Measurements from ENCODE around the gene CBX8.
A peak's percentile ranks its signal among the peaks of the same experiment; 100 is the strongest.
"Not testable (repeated sequence)": the region's sequence is repeated elsewhere in the genome, so short reads cannot be mapped to it uniquely, and the experiment has no call there.

CBX8 gene

DNA sequence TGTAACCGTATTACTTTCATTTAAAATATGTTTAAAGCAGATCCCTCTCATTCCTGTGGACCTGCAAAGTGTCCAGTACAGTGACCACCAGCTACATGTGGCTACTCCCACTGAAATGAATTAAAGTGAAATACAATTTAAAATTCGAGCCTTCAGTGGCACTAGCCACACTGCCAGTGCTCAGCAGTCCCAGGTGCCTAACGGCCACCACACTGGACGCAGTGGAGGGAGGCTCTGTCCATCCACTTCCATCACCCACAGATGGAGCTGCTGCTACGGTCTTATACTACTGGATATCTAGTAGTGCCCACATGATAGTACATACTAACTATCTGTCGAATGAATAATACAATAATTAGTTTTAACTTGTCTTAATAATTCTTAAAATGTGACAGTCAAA is 21.2 kb downstream of the CBX8 start:
- Mint-ChIP-seq H3K27me3 (peaks cover 48% of the 10 kb centered on the region), H3K36me3 (no peaks in the 10 kb centered on the region), H3K9me3 (no peaks in the 10 kb centered on the region), H3K27ac (no peak overlapping the region), H3K4me3 (no peak overlapping the region), H3K4me1 (peaks cover 13% of the 10 kb centered on the region)

DNA sequence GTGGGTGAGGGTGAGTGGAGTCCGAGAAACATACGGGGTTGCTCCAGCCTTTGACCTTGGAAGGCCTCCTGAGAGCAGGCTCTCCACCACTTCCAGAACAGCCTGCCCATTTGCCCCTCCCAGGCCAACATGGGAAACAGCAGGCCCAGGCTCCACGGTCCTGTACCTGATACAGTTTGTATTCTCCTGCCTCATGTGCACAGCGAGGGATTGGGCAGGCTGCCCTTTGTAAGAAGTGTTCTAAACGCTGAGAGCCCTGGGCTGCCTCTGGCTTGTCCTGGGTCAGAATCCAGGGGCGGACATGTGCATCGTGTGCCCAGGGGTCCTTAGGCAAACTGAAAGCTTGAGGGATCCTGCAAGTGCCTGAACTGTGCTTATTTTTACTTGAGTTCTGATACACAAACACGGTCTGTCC is 22.3 kb downstream of the CBX8 start:
- Mint-ChIP-seq H3K9me3 (no peaks in the 10 kb centered on the region), H3K4me3 (no peak overlapping the region), H3K36me3 (no peaks in the 10 kb centered on the region), H3K27ac (no peak overlapping the region), H3K27me3 (peaks cover 43% of the 10 kb centered on the region), H3K4me1 (peaks cover 13% of the 10 kb centered on the region)

DNA sequence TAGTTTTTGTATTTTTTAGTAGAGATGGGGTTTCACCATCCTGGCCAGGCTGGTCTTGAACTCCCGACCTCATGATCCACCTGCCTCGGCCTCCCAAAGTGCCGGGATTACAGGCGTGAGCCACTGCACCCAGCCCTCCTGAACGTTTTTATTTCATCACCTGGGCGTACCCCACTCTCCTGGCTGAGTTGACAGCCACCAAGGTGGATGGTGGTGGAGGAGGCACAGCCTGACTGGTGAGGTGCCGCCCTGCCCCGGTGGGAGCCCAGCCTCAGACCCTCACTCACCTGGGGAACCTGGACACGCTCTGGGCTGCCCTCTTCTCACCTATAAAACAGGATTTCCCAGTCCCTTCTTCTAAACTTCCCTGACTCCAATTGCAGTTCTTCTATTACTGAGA is 24.2 kb downstream of the CBX8 start:
- not testable (repeated sequence) for H3K36me3 Mint-ChIP-seq, H3K27ac Mint-ChIP-seq, H3K4me1 Mint-ChIP-seq, H3K4me3 Mint-ChIP-seq, H3K9me3 Mint-ChIP-seq
- H3K27me3 Mint-ChIP-seq: peaks cover 38% of the 10 kb centered on the region

DNA sequence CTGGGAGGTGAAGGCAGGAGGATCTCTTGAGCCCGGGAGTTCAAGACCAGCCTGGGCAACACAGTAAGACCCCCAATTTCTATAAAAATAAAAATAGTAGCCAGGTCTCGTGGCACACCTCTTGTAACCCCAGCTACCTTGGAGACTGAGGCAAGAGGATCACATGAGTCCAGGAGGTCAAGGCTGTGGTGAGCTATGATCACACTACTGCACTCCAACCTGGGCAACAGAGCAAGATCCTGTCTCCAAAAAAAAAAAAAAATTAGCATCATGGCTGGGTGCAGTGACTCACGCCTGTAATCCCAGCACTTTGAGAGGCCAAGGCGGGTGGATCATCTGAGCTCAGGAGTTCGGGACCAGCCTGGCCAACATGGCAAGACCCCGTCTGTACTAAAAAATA is 25.6 kb downstream of the CBX8 start:
- no peak overlapping the region for H3K4me3 Mint-ChIP-seq
- no peaks in the 10 kb centered on the region for H3K9me3 Mint-ChIP-seq
- H3K27ac Mint-ChIP-seq: no peak overlapping the region
- peaks cover 29% of the 10 kb centered on the region for H3K27me3 Mint-ChIP-seq
- H3K36me3 Mint-ChIP-seq: no peaks in the 10 kb centered on the region
- H3K4me1 Mint-ChIP-seq: no peaks in the 10 kb centered on the region

DNA sequence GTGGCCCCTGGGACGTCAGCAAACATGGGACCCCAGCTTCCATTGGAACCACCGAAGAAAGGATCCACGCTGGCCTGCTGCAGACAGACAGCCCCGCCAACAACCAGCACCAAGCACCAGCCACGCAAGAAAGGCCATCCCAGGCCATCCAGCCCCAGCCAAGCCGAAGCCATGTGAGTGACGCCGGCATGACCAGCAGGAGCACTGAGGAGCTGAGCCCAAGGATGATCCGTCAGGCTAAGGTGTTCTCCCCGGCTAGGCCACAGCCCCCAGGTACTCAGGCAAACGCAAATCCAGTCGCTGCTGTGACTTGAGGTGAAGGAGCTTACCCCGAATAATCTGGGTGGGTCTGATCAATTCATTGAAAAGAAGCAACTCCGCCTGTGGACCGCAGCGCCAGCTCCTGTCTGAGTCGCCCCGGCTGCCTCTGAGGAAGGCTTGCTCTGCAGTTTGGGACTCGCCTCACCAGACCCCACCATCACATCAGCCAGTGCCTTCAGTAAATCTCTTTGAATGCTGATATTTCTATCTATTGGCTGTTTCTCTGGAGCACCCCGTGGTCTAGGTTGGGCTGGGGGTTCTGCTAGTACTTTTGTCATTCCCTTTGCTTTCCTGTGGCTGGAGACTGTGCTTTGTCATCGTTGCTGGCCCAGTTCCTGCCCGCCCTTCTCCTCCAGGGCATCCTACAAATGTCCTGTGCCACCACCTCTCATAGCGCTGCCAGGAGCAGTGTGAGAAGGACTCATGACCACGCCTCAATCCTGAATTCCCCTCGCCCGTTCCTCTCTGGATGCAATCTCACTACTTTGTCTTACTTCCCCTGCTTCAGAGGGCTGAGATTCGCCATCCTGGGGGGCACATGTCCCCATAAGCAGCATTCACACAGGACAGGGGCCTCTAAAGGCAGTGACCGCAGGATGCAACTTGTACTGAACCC is 27.0 kb downstream of the CBX8 start:
- no peak overlapping the region for H3K4me3 Mint-ChIP-seq
- H3K9me3 Mint-ChIP-seq: no peaks in the 10 kb centered on the region
- H3K27ac Mint-ChIP-seq: peak overlapping the region; percentile 14
- peaks cover 21% of the 10 kb centered on the region for H3K27me3 Mint-ChIP-seq
- no peaks in the 10 kb centered on the region for H3K4me1 Mint-ChIP-seq
- H3K36me3 Mint-ChIP-seq: no peaks in the 10 kb centered on the region

DNA sequence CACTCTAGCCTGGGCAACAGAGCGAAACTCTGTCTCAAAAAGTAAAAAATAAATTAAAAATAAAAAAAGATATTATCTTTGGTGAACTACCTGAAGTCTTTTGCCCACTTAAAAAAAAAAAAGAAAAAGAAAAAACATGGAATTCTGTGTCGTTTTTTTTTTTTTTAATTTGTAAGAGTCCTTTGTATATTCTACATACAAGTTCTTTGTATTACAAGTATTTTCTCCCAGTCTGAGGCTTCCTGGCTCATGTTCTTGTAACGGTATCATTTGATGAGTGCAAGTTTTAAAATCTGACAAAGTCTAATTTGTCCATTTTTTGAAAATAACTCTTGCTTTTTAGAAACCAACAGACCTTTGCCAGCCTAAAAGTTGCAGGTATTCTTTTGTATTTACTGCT is 31.2 kb downstream of the CBX8 start:
- Mint-ChIP-seq H3K4me3 (no peak overlapping the region), H3K9me3 (no peaks in the 10 kb centered on the region), H3K4me1 (no peaks in the 10 kb centered on the region), H3K27ac (no peak overlapping the region), H3K36me3 (no peaks in the 10 kb centered on the region), H3K27me3 (peaks cover 4% of the 10 kb centered on the region)

DNA sequence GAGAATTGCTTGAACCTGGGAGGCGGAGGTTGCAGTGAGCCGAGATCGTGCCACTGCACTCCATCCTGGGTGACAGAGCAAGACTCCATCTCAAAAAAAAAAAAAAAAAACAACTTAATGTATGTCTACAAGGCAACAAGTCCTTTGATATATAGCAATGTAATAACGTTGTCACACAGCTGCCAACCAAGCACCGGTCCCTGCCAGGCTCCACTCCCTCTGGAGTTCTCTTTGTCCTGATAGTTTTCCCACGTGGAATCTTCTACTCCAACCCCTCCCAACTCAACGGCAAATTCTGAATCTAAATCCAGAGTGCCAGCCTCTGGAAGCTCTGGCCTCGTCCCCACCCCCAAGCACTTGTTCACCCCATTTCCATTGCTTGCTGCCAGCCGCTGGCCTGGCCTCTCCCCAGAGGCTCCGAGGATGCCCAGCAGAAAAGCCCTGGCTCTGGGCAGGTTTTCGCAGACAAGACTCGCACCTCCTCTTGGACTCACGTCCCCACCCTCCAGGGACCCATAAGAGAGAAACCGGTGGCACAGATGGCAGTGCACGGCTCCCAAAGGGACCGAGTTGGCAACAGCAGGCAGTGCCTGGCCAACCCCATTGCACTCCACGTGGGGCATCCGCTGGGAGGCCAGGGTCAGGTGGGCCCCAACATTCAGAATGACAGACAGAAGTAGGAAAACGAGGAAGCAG is 34.8 kb downstream of the CBX8 start:
- Mint-ChIP-seq H3K9me3 (no peaks in the 10 kb centered on the region), H3K27me3 (peaks cover 5% of the 10 kb centered on the region), H3K4me1 (no peaks in the 10 kb centered on the region), H3K4me3 (no peak overlapping the region), H3K36me3 (no peaks in the 10 kb centered on the region), H3K27ac (peak overlapping the region; percentile 4)

DNA sequence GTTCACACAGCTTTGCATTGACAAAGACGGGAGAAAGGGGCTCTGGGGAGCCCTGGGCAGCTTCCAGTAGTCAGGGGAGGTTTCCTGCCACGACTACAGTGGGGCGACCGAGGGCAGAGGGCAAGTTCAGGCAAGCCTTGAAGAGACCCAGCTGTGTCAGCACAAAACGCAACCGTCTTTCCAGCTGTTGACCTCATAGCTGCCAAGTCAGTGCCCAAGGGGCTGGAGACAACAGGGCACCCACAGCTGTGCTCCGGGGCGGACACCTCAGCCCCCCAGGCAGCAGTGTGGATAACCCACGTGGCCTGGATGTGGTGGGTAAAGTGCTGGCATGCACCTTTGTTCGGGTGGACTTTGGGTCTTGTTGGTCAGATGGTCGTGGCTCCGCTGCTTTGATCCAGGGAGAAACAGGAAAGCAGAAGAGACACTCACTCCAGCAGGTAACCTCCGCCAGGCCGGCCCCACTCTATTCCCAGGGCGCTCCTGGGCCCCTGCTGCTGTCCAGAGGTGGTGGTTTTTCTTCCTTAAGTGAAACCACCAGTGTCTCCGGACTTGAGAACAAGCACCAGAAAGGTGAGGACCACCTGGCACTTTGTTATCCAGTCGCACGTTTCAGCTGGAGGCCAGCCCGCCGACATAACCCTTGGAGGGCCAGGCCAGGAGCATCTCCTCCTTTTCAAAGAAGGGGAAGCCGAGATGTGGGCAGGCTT is 36.5 kb downstream of the CBX8 start:
- Mint-ChIP-seq H3K4me1 (no peaks in the 10 kb centered on the region), H3K4me3 (no peak overlapping the region), H3K36me3 (no peaks in the 10 kb centered on the region)

DNA sequence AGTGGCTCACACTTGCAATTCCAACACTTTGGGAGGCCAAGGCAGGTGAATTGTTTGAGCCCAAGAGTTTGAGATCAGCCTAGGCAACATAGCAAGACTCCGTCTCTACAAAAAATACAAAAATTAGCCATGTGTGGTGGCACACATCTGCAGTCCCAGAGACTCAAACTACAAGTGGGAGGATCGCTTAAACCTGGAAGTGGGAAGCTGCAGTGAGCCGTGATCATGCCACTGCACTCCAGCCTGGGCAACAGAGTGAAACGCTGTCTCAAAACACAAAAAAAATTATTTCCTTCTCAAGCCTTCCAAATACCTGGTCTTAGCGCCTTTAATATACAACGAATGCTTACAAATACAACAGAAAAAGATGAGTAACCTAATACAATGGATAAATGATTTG is 38.6 kb downstream of the CBX8 start:
- Mint-ChIP-seq H3K36me3 (no peaks in the 10 kb centered on the region), H3K9me3 (no peaks in the 10 kb centered on the region), H3K4me1 (no peaks in the 10 kb centered on the region), H3K27ac (no peak overlapping the region), H3K27me3 (peaks cover 5% of the 10 kb centered on the region), H3K4me3 (no peak overlapping the region)

More for the DNA sequence above, 36.5 kb downstream of the CBX8 start:
- no peaks in the 10 kb centered on the region for H3K9me3 Mint-ChIP-seq
- H3K27me3 Mint-ChIP-seq: peaks cover 5% of the 10 kb centered on the region
- no peak overlapping the region for H3K27ac Mint-ChIP-seq

DNA sequence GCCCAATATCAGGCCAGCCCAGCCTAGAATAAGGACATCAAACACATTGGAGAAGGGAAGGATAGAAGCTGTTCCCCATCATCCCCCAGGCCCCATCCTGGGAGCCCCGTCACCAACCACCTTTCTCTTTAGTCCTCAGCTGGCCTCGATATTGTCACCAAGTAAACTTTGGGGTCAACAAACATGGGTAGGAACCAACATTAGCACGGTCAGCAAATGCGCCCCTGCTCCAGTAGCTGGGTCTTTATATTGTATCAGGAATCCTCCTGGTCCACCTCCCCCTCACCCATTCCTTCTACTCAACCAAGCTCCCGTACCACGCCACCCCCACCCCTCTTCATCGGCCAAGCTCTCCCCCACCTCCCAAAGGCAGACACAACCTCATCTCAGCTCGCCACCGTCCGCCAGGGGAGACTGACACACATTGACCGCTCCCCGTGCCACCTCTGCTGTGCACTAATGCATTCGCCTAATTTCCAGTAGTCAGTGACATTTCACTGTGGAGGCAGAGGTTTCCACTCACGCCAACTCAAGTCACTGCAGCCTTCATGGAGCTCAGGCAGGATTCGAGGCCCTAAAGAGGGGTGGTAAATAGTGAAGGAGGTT is 39.6 kb downstream of the CBX8 start:
- Mint-ChIP-seq H3K4me1 (no peaks in the 10 kb centered on the region), H3K27ac (no peak overlapping the region), H3K36me3 (no peaks in the 10 kb centered on the region), H3K9me3 (no peaks in the 10 kb centered on the region), H3K4me3 (no peak overlapping the region), H3K27me3 (peaks cover 5% of the 10 kb centered on the region)

DNA sequence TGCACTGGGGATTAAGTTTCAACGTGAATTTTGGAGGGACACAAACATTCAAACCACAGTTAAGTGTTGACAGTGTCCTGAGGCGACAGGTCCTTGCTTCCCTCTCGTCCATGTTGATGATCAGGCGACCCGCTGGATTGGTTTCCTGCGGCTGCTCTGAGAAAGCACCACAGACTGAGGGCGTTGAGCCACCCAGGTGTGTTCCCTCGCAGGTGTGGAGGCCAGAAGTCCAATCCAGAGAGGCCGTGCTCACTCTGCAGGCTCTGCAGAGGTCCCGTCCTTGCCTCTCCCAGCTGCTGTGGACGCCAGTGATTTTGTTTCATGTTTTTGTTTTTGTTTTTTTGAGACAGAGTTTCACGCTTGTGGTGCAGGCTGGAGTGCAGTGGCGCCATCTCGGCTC is 41.3 kb downstream of the CBX8 start:
- Mint-ChIP-seq H3K27me3 (peaks cover 15% of the 10 kb centered on the region), H3K36me3 (no peaks in the 10 kb centered on the region), H3K4me3 (no peak overlapping the region), H3K9me3 (no peaks in the 10 kb centered on the region), H3K4me1 (no peaks in the 10 kb centered on the region), H3K27ac (no peak overlapping the region)

DNA sequence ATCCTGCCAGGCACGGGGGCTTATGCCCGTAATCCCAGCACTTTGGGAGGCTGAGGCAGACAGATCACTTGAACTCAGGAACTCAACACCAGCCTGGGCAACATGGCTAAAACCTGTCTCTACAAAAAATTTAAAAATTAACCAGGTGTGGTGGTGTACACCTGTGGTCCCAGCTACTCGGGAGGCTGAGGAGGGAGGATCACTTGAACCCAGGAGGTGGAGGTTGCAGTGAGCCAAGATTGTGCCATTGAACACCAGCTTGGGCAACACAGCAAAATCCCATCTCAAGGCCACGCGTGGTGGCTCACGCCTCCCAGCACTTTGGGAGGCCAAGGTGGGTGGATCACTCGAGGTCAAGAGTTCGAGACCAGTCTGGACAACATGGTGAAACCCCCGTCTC is 42.0 kb downstream of the CBX8 start:
- H3K27ac Mint-ChIP-seq, H3K4me1 Mint-ChIP-seq, H3K9me3 Mint-ChIP-seq, H3K36me3 Mint-ChIP-seq, H3K4me3 Mint-ChIP-seq: not testable (repeated sequence)
- H3K27me3 Mint-ChIP-seq: peaks cover 17% of the 10 kb centered on the region

DNA sequence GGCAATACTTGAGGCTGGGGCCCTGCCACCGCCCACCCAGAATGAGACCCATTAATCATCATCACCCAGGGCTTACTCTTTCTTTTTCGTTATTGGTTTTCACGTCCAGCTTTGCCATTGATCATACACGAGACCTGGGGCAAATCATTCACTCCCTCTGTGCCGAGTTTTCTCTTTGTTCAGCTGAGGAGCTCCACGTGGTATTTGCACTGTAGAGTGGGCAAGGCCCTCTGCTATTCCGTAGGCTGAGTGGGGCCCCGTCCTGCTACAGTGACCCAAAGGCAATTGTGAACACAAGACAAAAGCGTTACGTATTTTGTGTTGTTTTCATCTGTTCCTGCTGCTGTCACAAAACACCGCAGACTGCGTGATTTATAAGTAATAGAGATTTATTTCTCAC is 42.5 kb downstream of the CBX8 start:
- Mint-ChIP-seq H3K9me3 (no peaks in the 10 kb centered on the region), H3K36me3 (no peaks in the 10 kb centered on the region), H3K27ac (no peak overlapping the region), H3K27me3 (peaks cover 21% of the 10 kb centered on the region), H3K4me1 (no peaks in the 10 kb centered on the region), H3K4me3 (no peak overlapping the region)

DNA sequence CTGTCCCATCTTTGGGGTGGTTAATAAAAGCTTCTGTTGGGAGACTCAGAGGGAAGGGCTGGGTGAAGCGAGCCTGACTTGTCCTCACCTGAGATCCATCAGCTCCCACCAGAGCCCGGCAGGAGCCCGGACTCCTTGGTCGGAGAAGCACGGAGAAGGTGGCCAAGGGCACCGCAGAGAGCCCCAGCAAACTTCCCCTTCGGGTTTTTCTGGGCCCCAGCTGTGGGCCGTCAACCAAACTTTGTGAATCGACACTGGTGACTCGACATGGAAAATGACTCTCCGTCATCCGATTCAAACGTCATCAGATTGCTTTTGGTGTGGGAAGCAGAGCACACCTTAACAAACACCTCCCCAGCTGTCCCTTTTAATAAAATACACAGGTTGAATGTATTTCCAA is 44.7 kb downstream of the CBX8 start:
- Mint-ChIP-seq H3K4me3 (no peak overlapping the region), H3K4me1 (peaks cover 6% of the 10 kb centered on the region), H3K27ac (no peak overlapping the region), H3K9me3 (no peaks in the 10 kb centered on the region), H3K27me3 (peaks cover 22% of the 10 kb centered on the region), H3K36me3 (no peaks in the 10 kb centered on the region)

DNA sequence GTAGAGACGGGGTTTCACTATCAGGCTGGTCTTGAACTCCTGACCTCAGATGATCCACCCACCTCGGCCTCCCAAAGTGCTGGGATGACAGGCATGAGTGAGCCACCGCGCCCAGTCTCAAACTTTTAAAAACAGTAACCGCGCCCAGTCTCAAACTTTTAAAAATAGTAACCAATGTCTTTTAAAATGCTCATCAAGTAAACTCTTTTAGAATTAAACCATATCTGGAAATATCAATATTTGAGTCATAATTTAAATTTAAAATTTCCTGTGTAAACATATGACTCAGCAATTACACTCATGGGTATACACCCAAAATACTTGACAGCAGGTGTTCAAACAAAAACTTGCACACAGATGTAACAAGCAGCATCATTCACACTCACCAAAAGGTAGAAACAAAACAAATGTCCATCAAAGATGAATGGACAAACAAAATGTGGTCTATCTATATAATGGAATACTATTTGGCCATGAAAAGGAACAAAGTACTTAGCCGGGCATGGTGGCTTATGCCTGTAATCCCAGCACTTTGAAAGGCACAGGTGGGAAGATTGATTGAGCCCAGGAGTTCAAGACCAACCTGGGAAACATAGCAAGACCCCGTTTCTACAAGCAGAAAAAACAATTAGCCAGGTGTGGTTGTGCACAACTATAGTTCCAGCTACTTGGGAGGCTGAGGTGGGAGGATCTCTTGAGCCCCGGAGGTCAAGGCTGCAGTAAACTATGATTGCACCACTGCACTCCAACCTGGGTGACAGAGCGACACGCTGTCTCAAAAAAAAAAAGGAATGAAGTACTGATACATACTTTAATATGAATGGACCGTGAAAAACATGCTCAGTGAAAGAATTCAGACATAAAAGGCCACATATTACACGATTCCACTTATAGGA is 46.0 kb downstream of the CBX8 start:
- Mint-ChIP-seq H3K36me3 (no peaks in the 10 kb centered on the region), H3K4me1 (peaks cover 13% of the 10 kb centered on the region), H3K27ac (no peak overlapping the region), H3K27me3 (peaks cover 26% of the 10 kb centered on the region), H3K9me3 (no peaks in the 10 kb centered on the region), H3K4me3 (no peak overlapping the region)
